Thyroid gland (tissue), 4 donors: ENCODE results near the gene NGRN.

Experiments
- POLR2A ChIP-seq, 2 donors: fragments of 450-650 bp; IDR thresholded peaks; one replicate each; pipeline ENCODE4 v1.6.1; 2017; ENCODE audit warnings: antibody characterized with exemption in 2 of 2, mild to moderate bottlenecking in 2 of 2, moderate library complexity in 1 of 2
- TF ChIP-seq, protein P1 (sequence below), 6 experiments: fragments of 200-600 bp in 3 of 6; fragments of 450-650 bp in 3 of 6; sonication (generic) in 3 of 6; IDR thresholded peaks; one replicate each; pipeline ENCODE4 v1.5.1; 2016 to 2019; ENCODE audit warnings: antibody characterized with exemption in 6 of 6, mild to moderate bottlenecking in 2 of 6, inconsistent platforms in 1 of 6, moderate library complexity in 1 of 6

DNA sequence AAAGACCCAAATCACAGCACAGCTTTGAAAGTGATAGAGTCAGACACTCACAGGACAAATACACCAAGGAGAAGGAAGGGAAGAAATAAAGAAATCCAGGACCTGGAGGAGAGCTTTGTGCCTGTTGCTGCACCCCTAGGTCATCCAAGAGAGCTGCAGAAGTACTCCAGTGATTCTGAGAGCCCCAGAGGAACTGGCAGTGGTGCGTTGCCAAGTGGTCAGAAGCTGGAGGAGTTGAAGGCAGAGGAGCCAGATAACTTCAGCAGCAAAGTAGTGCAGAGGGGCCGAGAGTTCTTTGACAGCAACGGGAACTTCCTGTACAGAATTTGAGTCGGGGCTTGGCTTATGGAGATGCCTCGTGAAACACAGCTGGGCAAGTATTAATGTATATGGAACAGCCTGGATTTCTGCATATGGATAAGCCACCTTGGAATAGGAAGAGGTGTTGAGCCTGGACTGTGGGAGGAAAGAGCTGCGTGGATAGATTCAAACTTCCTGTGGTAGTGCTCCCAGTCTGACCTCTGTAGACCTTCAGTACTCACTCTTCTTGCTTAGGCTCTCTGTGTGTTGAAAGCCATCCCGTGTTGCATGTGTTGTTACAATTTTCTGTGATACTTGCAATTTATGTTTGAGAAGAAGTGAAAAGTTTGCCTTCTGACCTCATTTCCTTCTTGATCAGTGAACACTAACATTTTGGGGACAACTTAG, 6.1 kb downstream of the NGRN start:
- TF ChIP-seq POLR2A (IDR thresholded peaks at IDR 0.05), result no peak
- TF ChIP-seq, protein P1, sequence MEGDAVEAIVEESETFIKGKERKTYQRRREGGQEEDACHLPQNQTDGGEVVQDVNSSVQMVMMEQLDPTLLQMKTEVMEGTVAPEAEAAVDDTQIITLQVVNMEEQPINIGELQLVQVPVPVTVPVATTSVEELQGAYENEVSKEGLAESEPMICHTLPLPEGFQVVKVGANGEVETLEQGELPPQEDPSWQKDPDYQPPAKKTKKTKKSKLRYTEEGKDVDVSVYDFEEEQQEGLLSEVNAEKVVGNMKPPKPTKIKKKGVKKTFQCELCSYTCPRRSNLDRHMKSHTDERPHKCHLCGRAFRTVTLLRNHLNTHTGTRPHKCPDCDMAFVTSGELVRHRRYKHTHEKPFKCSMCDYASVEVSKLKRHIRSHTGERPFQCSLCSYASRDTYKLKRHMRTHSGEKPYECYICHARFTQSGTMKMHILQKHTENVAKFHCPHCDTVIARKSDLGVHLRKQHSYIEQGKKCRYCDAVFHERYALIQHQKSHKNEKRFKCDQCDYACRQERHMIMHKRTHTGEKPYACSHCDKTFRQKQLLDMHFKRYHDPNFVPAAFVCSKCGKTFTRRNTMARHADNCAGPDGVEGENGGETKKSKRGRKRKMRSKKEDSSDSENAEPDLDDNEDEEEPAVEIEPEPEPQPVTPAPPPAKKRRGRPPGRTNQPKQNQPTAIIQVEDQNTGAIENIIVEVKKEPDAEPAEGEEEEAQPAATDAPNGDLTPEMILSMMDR (IDR thresholded peaks at IDR 0.05), result no peak
